ENCODE measurements around the gene ORC1.

The ORC1 gene

GRCh38 chr1:52355436-52355835, 48.8 kb downstream of the ORC1 start:
- H3K27me3 ChIP-seq (ENCODE audit: insufficient read depth, poor library complexity, severe bottlenecking): no peaks in the 10 kb centered on the region
- no peak overlapping the region for H3K27ac ChIP-seq (replicated peaks)
- H3K4me3 ChIP-seq (replicated peaks; ENCODE audit: insufficient read depth, low read length): no peak overlapping the region
- no peak for DNase-seq (ENCODE audit: low read depth in 1 of 2, low spot score in 1 of 2)
- TF ChIP-seq, protein P1, sequence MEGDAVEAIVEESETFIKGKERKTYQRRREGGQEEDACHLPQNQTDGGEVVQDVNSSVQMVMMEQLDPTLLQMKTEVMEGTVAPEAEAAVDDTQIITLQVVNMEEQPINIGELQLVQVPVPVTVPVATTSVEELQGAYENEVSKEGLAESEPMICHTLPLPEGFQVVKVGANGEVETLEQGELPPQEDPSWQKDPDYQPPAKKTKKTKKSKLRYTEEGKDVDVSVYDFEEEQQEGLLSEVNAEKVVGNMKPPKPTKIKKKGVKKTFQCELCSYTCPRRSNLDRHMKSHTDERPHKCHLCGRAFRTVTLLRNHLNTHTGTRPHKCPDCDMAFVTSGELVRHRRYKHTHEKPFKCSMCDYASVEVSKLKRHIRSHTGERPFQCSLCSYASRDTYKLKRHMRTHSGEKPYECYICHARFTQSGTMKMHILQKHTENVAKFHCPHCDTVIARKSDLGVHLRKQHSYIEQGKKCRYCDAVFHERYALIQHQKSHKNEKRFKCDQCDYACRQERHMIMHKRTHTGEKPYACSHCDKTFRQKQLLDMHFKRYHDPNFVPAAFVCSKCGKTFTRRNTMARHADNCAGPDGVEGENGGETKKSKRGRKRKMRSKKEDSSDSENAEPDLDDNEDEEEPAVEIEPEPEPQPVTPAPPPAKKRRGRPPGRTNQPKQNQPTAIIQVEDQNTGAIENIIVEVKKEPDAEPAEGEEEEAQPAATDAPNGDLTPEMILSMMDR (IDR thresholded peaks at IDR 0.05; ENCODE audit: insufficient read depth, low read length): no peak
- no peak for TF ChIP-seq SPI1 (IDR thresholded peaks at IDR 0.05; ENCODE audit: borderline replicate concordance, low read depth)
- no peak for TF ChIP-seq REST (IDR thresholded peaks at IDR 0.05; ENCODE audit: insufficient replicate concordance, low read depth)
- TF ChIP-seq POLR2AphosphoS5 (IDR thresholded peaks at IDR 0.05; ENCODE audit: low read depth): no peak
- TF ChIP-seq GABPA (IDR thresholded peaks at IDR 0.05; ENCODE audit: low read depth): no peak

- DNase-seq (ENCODE audit: low read depth in 1 of 2, low spot score in 1 of 2): no peak
- H3K27me3 ChIP-seq (ENCODE audit: insufficient read depth, poor library complexity, severe bottlenecking): no peaks in the 10 kb centered on the region
- no peak overlapping the region for H3K27ac ChIP-seq (replicated peaks)
Observed at GRCh38 chr1:52352690-52353089, 51.5 kb downstream of the ORC1 start.

DNA sequence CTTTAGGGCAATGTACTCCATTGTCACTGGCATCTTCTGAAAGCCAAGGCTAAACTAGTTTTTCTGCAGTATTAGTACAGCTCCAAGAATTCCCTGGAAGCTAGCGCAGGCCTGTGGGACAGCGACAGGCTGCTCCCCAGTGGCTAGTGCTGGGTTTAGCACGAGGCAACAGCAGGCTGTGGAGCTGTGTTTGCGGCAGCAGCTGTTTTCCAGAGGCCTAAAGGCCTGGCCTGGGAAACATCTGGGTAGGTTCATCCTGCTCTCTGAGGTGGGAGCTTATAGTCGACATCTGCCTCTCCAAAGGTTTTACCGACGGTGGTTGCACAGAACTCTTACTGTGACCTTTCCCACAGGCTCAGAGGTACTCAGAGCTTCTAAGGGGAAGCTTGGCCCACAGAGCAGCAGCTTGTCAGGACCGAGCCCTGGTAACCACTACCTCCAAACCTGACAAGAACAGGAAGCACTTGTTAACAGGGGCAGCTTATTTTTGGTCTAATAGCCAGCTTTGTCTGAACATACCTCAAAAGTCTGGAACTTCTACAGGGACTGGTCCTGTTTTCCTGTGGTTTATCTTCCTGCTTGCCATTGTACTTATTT, 55.4 kb downstream of the ORC1 start:
- Histone ChIP-seq H3K4me3 (replicated peaks; ENCODE audit: insufficient read depth, low read length) (no peak overlapping the region), H3K27ac (replicated peaks) (no peak overlapping the region), H3K27me3 (ENCODE audit: insufficient read depth, poor library complexity, severe bottlenecking) (no peaks in the 10 kb centered on the region)
- peak in 1 of 2 experiments; percentile 48 for DNase-seq (ENCODE audit: low read depth in 1 of 2, low spot score in 1 of 2)
- TF ChIP-seq SPI1 (IDR thresholded peaks at IDR 0.05; ENCODE audit: borderline replicate concordance, low read depth): no peak
- TF ChIP-seq, protein P1 (IDR thresholded peaks at IDR 0.05; ENCODE audit: insufficient read depth, low read length): no peak
- TF ChIP-seq REST (IDR thresholded peaks at IDR 0.05; ENCODE audit: insufficient replicate concordance, low read depth): no peak
- TF ChIP-seq POLR2AphosphoS5 (IDR thresholded peaks at IDR 0.05; ENCODE audit: low read depth): no peak
- TF ChIP-seq GABPA (IDR thresholded peaks at IDR 0.05; ENCODE audit: low read depth): no peak

More at GRCh38 chr1:52352690-52353089, 51.5 kb downstream of the ORC1 start:
- H3K4me3 ChIP-seq (replicated peaks; ENCODE audit: insufficient read depth, low read length): no peak overlapping the region
- no peak for TF ChIP-seq SPI1 (IDR thresholded peaks at IDR 0.05; ENCODE audit: borderline replicate concordance, low read depth)
- TF ChIP-seq POLR2AphosphoS5 (IDR thresholded peaks at IDR 0.05; ENCODE audit: low read depth): no peak
- TF ChIP-seq, protein P1 (IDR thresholded peaks at IDR 0.05; ENCODE audit: insufficient read depth, low read length): no peak
- TF ChIP-seq REST (IDR thresholded peaks at IDR 0.05; ENCODE audit: insufficient replicate concordance, low read depth): no peak
- no peak for TF ChIP-seq GABPA (IDR thresholded peaks at IDR 0.05; ENCODE audit: low read depth)
